Measurements from ENCODE around the gene B3GALT4. TPM values are rescaled to one million over a fixed set of nuclear protein-coding genes. Genes with fewer than 3 reads are reported as not detected.
"Not testable (repeated sequence)": the region's sequence is repeated elsewhere in the genome, so short reads cannot be mapped to it uniquely, and the experiment has no call there.

Gene B3GALT4
- total RNA-seq, 1 donor from 2014 or later, result 16.8 TPM

DNA sequence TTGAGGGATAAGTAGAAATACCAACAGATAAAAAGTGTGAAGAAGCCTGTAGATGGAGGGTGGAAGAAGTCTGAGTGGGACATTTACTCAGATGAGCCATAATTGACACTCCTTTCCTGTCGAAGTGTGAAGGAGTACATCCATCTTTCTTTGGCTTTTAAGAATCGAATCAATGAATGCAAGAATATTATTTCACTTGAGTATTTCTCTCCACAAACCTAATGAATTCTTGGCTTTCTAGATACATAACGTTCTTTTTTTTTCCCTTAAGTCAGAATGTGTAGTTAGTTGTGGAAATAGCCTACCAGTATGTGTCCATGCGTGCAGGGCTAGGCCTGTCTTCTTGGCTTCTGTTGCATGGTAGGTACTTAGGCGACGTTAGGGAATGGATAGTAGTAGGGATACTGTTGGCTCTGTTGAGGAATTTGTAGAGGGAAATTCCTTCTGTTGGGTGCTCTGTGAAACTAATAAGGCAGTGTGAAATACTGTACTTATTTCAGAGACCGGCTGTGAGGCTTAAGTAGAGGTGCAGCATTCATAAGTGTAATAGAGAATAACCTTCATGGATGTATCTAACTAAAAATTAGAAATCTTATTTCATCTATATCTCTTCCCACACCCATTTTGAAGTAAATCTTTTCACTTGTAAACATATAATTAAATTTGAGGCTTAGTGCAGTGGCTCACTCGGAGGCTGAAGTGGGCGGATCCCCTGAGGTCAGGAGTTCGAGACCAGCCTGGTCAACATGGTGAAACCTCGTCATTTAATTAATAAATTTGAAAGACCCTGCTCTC, 3.6 kb upstream of the B3GALT4 start:
- H3K9me3 ChIP-seq, result no peaks in the 10 kb centered on the region
- peaks cover 47% of the 10 kb centered on the region for H3K36me3 ChIP-seq
- H3K4me3 ChIP-seq, result peak overlapping the region; percentile 75
- peak overlapping the region; percentile 93 for H3K27ac ChIP-seq
- intact Hi-C loops (cut with DNase I), result no loop called here
- H3K27me3 ChIP-seq, result no peaks in the 10 kb centered on the region
- no peak for ATAC-seq
- DNase-seq, result no peak
- TF ChIP-seq, protein P1, sequence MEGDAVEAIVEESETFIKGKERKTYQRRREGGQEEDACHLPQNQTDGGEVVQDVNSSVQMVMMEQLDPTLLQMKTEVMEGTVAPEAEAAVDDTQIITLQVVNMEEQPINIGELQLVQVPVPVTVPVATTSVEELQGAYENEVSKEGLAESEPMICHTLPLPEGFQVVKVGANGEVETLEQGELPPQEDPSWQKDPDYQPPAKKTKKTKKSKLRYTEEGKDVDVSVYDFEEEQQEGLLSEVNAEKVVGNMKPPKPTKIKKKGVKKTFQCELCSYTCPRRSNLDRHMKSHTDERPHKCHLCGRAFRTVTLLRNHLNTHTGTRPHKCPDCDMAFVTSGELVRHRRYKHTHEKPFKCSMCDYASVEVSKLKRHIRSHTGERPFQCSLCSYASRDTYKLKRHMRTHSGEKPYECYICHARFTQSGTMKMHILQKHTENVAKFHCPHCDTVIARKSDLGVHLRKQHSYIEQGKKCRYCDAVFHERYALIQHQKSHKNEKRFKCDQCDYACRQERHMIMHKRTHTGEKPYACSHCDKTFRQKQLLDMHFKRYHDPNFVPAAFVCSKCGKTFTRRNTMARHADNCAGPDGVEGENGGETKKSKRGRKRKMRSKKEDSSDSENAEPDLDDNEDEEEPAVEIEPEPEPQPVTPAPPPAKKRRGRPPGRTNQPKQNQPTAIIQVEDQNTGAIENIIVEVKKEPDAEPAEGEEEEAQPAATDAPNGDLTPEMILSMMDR (IDR thresholded peaks at IDR 0.05), result no peak
- H3K4me1 ChIP-seq, result peaks cover 62% of the 10 kb centered on the region

DNA sequence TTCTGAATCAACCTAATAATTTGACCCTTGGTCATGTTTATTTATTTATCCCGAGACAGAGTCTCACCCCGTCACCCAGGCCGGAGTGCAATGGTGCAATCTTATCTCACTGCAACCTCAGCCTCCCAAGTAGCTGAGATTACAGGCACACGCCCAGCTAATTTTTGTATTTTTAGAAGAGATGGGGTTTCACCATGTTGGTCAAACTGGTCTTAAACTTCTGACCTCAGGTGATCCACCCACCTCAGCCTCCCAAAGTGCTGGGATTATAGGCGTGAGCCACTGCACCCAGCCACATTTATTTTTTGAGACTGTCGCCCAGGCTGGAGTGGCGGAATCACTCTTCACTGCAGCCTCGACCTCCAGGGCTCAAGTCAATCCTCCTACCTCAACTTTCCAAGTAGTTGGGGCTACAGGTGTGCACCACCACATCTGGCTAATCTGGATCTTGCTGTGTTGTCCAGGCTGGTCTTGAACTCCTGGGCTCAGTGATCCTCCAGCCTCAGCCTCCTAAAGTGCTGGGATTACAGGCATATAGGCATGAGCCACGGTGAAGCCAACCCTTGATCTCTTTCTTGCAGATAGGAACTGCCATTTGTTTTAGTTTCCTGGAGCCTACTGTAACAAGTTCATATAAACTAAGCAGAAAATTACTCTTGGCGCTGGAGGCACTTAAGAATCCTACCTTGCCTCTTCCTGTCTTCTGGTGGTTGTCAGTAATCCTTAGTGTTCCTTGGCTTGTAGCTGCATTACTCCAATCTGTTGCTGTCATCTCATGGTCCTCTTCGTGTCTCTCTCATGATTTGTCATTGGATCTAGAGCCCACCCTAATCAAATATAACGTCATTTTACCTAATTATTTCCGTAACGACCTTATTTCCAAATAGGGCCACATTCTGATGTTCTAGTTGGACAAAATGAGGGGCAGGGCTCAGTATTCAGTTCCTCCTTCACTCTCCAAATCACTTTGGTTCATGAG, 2.7 kb upstream of the B3GALT4 start:
- H3K27ac ChIP-seq, result no peak overlapping the region

DNA sequence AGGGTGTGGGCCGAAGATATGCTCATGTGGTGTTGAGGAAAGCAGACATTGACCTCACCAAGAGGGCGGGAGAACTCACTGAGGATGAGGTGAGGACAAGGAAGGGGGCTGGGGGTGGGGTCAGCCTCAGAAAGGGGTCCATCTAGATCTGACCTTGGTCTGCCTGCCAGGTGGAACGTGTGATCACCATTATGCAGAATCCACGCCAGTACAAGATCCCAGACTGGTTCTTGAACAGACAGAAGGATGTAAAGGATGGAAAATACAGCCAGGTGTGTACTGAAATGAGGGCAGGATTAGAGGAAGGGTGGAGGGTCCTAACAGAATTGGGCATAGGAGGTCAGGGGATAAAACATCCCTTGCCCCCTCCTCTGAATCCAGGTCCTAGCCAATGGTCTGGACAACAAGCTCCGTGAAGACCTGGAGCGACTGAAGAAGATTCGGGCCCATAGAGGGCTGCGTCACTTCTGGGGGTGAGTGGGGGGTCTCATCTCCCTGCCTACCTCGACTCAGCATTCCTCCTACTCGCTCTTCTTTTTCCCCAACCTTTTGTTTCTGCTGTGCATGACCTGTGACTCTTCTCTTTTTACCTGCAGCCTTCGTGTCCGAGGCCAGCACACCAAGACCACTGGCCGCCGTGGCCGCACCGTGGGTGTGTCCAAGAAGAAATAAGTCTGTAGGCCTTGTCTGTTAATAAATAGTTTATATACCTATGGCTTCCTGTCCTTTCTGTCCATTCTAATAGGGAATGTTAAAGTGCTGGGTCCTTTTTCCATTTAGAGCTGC, 935 bp upstream of the B3GALT4 start:
- Histone ChIP-seq H3K36me3 (peaks cover 51% of the 10 kb centered on the region), H3K4me3 (peak overlapping the region; percentile 80), H3K4me1 (peaks cover 53% of the 10 kb centered on the region), H3K27ac (peak overlapping the region; percentile 93)
- H3K9me3 ChIP-seq; ATAC-seq; DNase-seq; H3K27me3 ChIP-seq; intact Hi-C loops (cut with DNase I): not testable (repeated sequence)

More for the DNA sequence above, 2.7 kb upstream of the B3GALT4 start:
- no peaks in the 10 kb centered on the region for H3K27me3 ChIP-seq
- TF ChIP-seq, protein P1 (IDR thresholded peaks at IDR 0.05), result no peak
- ATAC-seq (no peak), DNase-seq (no peak)
- H3K4me3 ChIP-seq, result no peak overlapping the region
- peaks cover 41% of the 10 kb centered on the region for H3K36me3 ChIP-seq
- intact Hi-C loops (cut with DNase I), result no loop called here
- no peaks in the 10 kb centered on the region for H3K9me3 ChIP-seq
- H3K4me1 ChIP-seq, result peaks cover 62% of the 10 kb centered on the region

DNA sequence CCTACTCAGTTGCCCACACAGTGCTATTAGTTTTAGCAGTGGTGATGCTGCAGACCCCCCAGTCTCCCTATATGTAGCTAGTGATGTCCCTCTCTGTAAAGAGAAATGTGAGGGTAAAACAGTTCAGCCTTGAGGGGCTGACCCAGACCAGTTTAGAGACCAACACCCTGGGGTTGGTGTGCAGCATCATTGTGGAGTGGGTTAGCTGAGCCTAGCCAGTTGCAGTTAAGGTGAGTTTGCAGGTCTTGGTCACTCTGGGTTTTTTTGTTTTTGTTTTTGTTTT, 401 bp upstream of the B3GALT4 start:
- H3K9me3 ChIP-seq, result no peaks in the 10 kb centered on the region
- peak overlapping the region; percentile 80 for H3K4me3 ChIP-seq
- DNase-seq (no peak), ATAC-seq (no peak)
- intact Hi-C loops (cut with DNase I), result no loop called here
- peak overlapping the region; percentile 93 for H3K27ac ChIP-seq
- TF ChIP-seq, protein P1 (IDR thresholded peaks at IDR 0.05), result no peak
- H3K36me3 ChIP-seq, result peaks cover 51% of the 10 kb centered on the region
- H3K4me1 ChIP-seq, result peaks cover 52% of the 10 kb centered on the region
- H3K27me3 ChIP-seq, result no peaks in the 10 kb centered on the region

DNA sequence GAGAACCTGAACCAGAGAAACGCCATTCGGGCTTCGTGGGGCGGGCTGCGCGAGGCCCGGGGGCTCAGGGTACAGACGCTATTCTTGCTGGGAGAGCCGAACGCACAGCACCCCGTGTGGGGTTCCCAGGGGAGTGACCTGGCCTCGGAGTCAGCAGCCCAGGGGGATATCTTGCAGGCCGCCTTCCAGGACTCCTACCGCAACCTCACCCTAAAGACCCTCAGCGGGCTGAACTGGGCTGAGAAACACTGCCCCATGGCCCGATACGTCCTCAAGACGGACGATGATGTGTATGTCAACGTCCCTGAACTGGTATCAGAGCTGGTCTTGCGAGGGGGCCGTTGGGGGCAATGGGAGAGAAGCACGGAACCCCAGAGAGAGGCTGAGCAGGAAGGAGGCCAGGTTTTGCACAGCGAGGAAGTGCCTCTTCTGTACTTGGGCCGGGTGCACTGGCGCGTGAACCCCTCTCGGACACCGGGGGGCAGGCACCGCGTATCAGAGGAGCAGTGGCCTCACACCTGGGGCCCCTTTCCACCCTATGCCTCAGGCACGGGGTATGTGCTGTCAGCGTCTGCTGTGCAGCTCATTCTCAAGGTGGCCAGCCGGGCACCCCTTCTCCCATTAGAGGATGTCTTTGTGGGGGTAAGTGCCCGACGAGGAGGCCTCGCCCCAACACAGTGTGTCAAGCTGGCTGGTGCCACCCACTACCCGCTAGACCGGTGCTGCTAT, 904 bp downstream of the B3GALT4 start:
- Histone ChIP-seq H3K27ac (peak overlapping the region; percentile 93), H3K4me3 (peak overlapping the region; percentile 80), H3K36me3 (peaks cover 51% of the 10 kb centered on the region), H3K4me1 (peaks cover 48% of the 10 kb centered on the region), H3K9me3 (no peaks in the 10 kb centered on the region), H3K27me3 (no peaks in the 10 kb centered on the region)
- DNase-seq (no peak), ATAC-seq (no peak)
- TF ChIP-seq, protein P1 (IDR thresholded peaks at IDR 0.05), result no peak
- intact Hi-C loops (cut with DNase I), result no loop called here

Measured in upper lobe of right lung (tissue), 1 donor.